Activated naive CD8-positive, alpha-beta T cell treated with anti-CD3 and anti-CD28 coated beads, Interleukin-2, amount 50 U/mL, for 24 hours (primary cell): ENCODE results near the gene AKAP6.

Experiments
- ATAC-seq: fragments of 150-1000 bp; cut with Tn5 transposase; one replicate; pipeline ENCODE4 v1.10.0; 2021
- DNase-seq: peaks from one replicate; pipeline ENCODE4 v3.0.0; 2021
- H3K27ac Mint-ChIP-seq: one replicate; pipeline ENCODE4 v1.8.0; 2021; ENCODE audit warnings: mild to moderate bottlenecking, mixed read lengths
- H3K27me3 Mint-ChIP-seq: one replicate; pipeline ENCODE4 v1.8.0; 2021; ENCODE audit warnings: mixed read lengths
- H3K36me3 Mint-ChIP-seq: one replicate; pipeline ENCODE4 v1.8.0; 2021; ENCODE audit warnings: low read depth, mixed read lengths
- H3K4me1 Mint-ChIP-seq: one replicate; pipeline ENCODE4 v1.8.0; 2021; ENCODE audit warnings: mixed read lengths
- H3K4me3 Mint-ChIP-seq: one replicate; pipeline ENCODE4 v1.8.0; 2021; ENCODE audit warnings: mild to moderate bottlenecking, moderate library complexity, mixed read lengths
- H3K9me3 Mint-ChIP-seq: one replicate; pipeline ENCODE4 v1.8.0; 2021; ENCODE audit warnings: mixed read lengths

The AKAP6 gene

GRCh38 chr14:32329146-32329545 is at the start of gene AKAP6:
Gene AKAP6, plus strand, starts transcription at chr14:32329298. Its CDS starts 104,196 bp downstream, at chr14:32433494.
- peaks cover 10% of the 10 kb centered on the region for H3K9me3 Mint-ChIP-seq
- H3K36me3 Mint-ChIP-seq: no peaks in the 10 kb centered on the region
- H3K4me1 Mint-ChIP-seq: no peaks in the 10 kb centered on the region
- H3K4me3 Mint-ChIP-seq: no peak within 1 kb of the TSS
- no peak within 1 kb of the TSS for H3K27ac Mint-ChIP-seq
- no peaks in the 10 kb centered on the region for H3K27me3 Mint-ChIP-seq
- ATAC-seq: no peak
- no peak for DNase-seq

- Mint-ChIP-seq H3K4me3 (no peak overlapping the region), H3K27me3 (no peaks in the 10 kb centered on the region), H3K27ac (no peak overlapping the region), H3K36me3 (peaks cover 12% of the 10 kb centered on the region), H3K4me1 (no peaks in the 10 kb centered on the region), H3K9me3 (peaks cover 16% of the 10 kb centered on the region)
- DNase-seq: no peak
- no peak for ATAC-seq
These were observed 42.5 kb upstream of the AKAP6 start for GRCh38 chr14:32286602-32287001.

- no peak overlapping the region for H3K27ac Mint-ChIP-seq
- no peaks in the 10 kb centered on the region for H3K4me1 Mint-ChIP-seq
- H3K9me3 Mint-ChIP-seq: peaks cover 5% of the 10 kb centered on the region
- DNase-seq (no peak), ATAC-seq (no peak)
- no peak overlapping the region for H3K4me3 Mint-ChIP-seq
- H3K27me3 Mint-ChIP-seq: no peaks in the 10 kb centered on the region
- H3K36me3 Mint-ChIP-seq: no peaks in the 10 kb centered on the region
These were observed 32.7 kb upstream of the AKAP6 start for GRCh38 chr14:32296366-32296765.

GRCh38 chr14:32298346-32298745 is 30.8 kb upstream of the AKAP6 start:
- no peaks in the 10 kb centered on the region for H3K27me3 Mint-ChIP-seq
- H3K27ac Mint-ChIP-seq: no peak overlapping the region
- no peak for DNase-seq
- no peak overlapping the region for H3K4me3 Mint-ChIP-seq
- H3K4me1 Mint-ChIP-seq: no peaks in the 10 kb centered on the region
- no peaks in the 10 kb centered on the region for H3K36me3 Mint-ChIP-seq
- H3K9me3 Mint-ChIP-seq: no peaks in the 10 kb centered on the region
- ATAC-seq: no peak

- Mint-ChIP-seq H3K27ac (no peak overlapping the region), H3K36me3 (no peaks in the 10 kb centered on the region), H3K4me3 (no peak overlapping the region), H3K4me1 (no peaks in the 10 kb centered on the region), H3K27me3 (peaks cover 3% of the 10 kb centered on the region), H3K9me3 (no peaks in the 10 kb centered on the region)
- DNase-seq (no peak), ATAC-seq (no peak)
These were observed 29.0 kb upstream of the AKAP6 start for GRCh38 chr14:32300136-32300535.

GRCh38 chr14:32303865-32304264 is 25.2 kb upstream of the AKAP6 start:
- H3K27ac Mint-ChIP-seq: no peak overlapping the region
- ATAC-seq: no peak
- no peaks in the 10 kb centered on the region for H3K9me3 Mint-ChIP-seq
- no peak overlapping the region for H3K4me3 Mint-ChIP-seq
- H3K36me3 Mint-ChIP-seq: no peaks in the 10 kb centered on the region
- no peaks in the 10 kb centered on the region for H3K4me1 Mint-ChIP-seq
- DNase-seq: no peak
- peaks cover 3% of the 10 kb centered on the region for H3K27me3 Mint-ChIP-seq

- H3K36me3 Mint-ChIP-seq: no peaks in the 10 kb centered on the region
- ATAC-seq: no peak
- H3K27me3 Mint-ChIP-seq: peaks cover 5% of the 10 kb centered on the region
- H3K9me3 Mint-ChIP-seq: no peaks in the 10 kb centered on the region
- no peak for DNase-seq
- no peak overlapping the region for H3K4me3 Mint-ChIP-seq
- no peak overlapping the region for H3K27ac Mint-ChIP-seq
- H3K4me1 Mint-ChIP-seq: no peaks in the 10 kb centered on the region
These were observed 24.8 kb upstream of the AKAP6 start for GRCh38 chr14:32304296-32304695.

- Mint-ChIP-seq H3K9me3 (no peaks in the 10 kb centered on the region), H3K27me3 (peaks cover 5% of the 10 kb centered on the region), H3K27ac (no peak overlapping the region), H3K4me3 (no peak overlapping the region), H3K4me1 (no peaks in the 10 kb centered on the region), H3K36me3 (no peaks in the 10 kb centered on the region)
- ATAC-seq (no peak), DNase-seq (no peak)
These were observed 22.5 kb upstream of the AKAP6 start for GRCh38 chr14:32306549-32306948.

- ATAC-seq (no peak), DNase-seq (no peak)
- Mint-ChIP-seq H3K9me3 (no peaks in the 10 kb centered on the region), H3K36me3 (no peaks in the 10 kb centered on the region), H3K4me1 (no peaks in the 10 kb centered on the region), H3K27me3 (peaks cover 5% of the 10 kb centered on the region), H3K27ac (no peak overlapping the region), H3K4me3 (no peak overlapping the region)
These were observed 21.1 kb upstream of the AKAP6 start for GRCh38 chr14:32307881-32308582.

GRCh38 chr14:32310876-32311275 is 18.2 kb upstream of the AKAP6 start:
- Mint-ChIP-seq H3K4me1 (no peaks in the 10 kb centered on the region), H3K36me3 (no peaks in the 10 kb centered on the region), H3K27ac (no peak overlapping the region), H3K27me3 (peaks cover 2% of the 10 kb centered on the region), H3K9me3 (no peaks in the 10 kb centered on the region), H3K4me3 (no peak overlapping the region)
- ATAC-seq (no peak), DNase-seq (no peak)

- Mint-ChIP-seq H3K4me1 (no peaks in the 10 kb centered on the region), H3K9me3 (no peaks in the 10 kb centered on the region), H3K27me3 (peaks cover 2% of the 10 kb centered on the region), H3K36me3 (no peaks in the 10 kb centered on the region), H3K27ac (no peak overlapping the region), H3K4me3 (no peak overlapping the region)
- DNase-seq: no peak
- no peak for ATAC-seq
These were observed 17.6 kb upstream of the AKAP6 start for GRCh38 chr14:32311294-32312009.

GRCh38 chr14:32312010-32312331 is 17.1 kb upstream of the AKAP6 start:
- DNase-seq: no peak

GRCh38 chr14:32313844-32314376 is 15.2 kb upstream of the AKAP6 start:
- Mint-ChIP-seq H3K27me3 (peaks cover 2% of the 10 kb centered on the region), H3K9me3 (no peaks in the 10 kb centered on the region), H3K27ac (no peak overlapping the region), H3K4me3 (no peak overlapping the region), H3K4me1 (no peaks in the 10 kb centered on the region), H3K36me3 (no peaks in the 10 kb centered on the region)
- DNase-seq (no peak), ATAC-seq (no peak)

More at GRCh38 chr14:32312010-32312331, 17.1 kb upstream of the AKAP6 start:
- peaks cover 2% of the 10 kb centered on the region for H3K27me3 Mint-ChIP-seq
- H3K27ac Mint-ChIP-seq: no peak overlapping the region
- H3K9me3 Mint-ChIP-seq: no peaks in the 10 kb centered on the region
- H3K36me3 Mint-ChIP-seq: no peaks in the 10 kb centered on the region
- no peaks in the 10 kb centered on the region for H3K4me1 Mint-ChIP-seq
- no peak overlapping the region for H3K4me3 Mint-ChIP-seq
- ATAC-seq: no peak

GRCh38 chr14:32318087-32318795 is 10.9 kb upstream of the AKAP6 start:
- no peaks in the 10 kb centered on the region for H3K9me3 Mint-ChIP-seq
- no peak overlapping the region for H3K4me3 Mint-ChIP-seq
- no peak for DNase-seq
- ATAC-seq: no peak
- no peak overlapping the region for H3K27ac Mint-ChIP-seq
- H3K36me3 Mint-ChIP-seq: no peaks in the 10 kb centered on the region
- no peaks in the 10 kb centered on the region for H3K27me3 Mint-ChIP-seq
- H3K4me1 Mint-ChIP-seq: no peaks in the 10 kb centered on the region
